ENCODE measurements around the gene E2F7. TPM values are rescaled to one million over a fixed set of nuclear protein-coding genes. Genes with fewer than 3 reads are reported as not detected.

E2F7 gene
- total and polyA plus RNA-seq, 2 of the 4 experiments (the other 2 are of a cell fraction): 6.0 to 8.1 TPM

GRCh38 chr12:77089686-77090220 is 24.4 kb upstream of the E2F7 start:
- H2AK9ac ChIP-seq (replicated peaks; ENCODE audit: low read depth, low read length, poor library complexity): no peak overlapping the region
- H2AFZ ChIP-seq (replicated peaks; ENCODE audit: low read length, poor library complexity): no peak overlapping the region
- H4K8ac ChIP-seq (ENCODE audit: low read depth in 2 of 2, low read length in 2 of 2): no peak overlapping the region
- no peak overlapping the region for H2BK5ac ChIP-seq (ENCODE audit: low read depth, low read length, poor library complexity, severe bottlenecking)
- H2AK5ac ChIP-seq (ENCODE audit: low read depth, low read length): no peak overlapping the region
- H3K4me2 ChIP-seq (ENCODE audit: low read depth, low read length): no peak overlapping the region
- dilution Hi-C loops (cut with HindIII; ENCODE audit: low sequenced_read_pairs, unreplicated experiment) (no loop called here), in situ Hi-C loops (cut with MboI; ENCODE audit: low sequenced_read_pairs) (no loop called here), intact Hi-C loops (cut with micrococcal nuclease) (no loop called here)
- H3K23ac ChIP-seq (ENCODE audit: low read depth, low read length): no peak overlapping the region
- DNase-seq (no peak), ATAC-seq (ENCODE audit: low read depth) (no peak)
- H3K18ac ChIP-seq (ENCODE audit: low read depth, low read length): no peak overlapping the region
- no peaks in the 10 kb centered on the region for H3K9me3 ChIP-seq (ENCODE audit: control insufficient read depth, insufficient read depth, low read length)
- H3K4me3 ChIP-seq (ENCODE audit: insufficient read depth, low read depth, low read length): no peak overlapping the region
- H4K91ac ChIP-seq (ENCODE audit: insufficient read depth, low read depth, low read length): no peak overlapping the region
- no peak overlapping the region for H3K4ac ChIP-seq (ENCODE audit: low read depth, low read length)
- H3K4me1 ChIP-seq (ENCODE audit: control insufficient read depth, insufficient read depth, low read length): 0 out of 2 replicates have a peak, but pooled peaks cover 4% of the 10 kb centered on the region
- no CpG with 5 or more reads among the region's 1 CpG for WGBS, 2 experiments (ENCODE audit: extremely low coverage in 2 of 2, insufficient read length in 1 of 2)
- H3K56ac ChIP-seq (ENCODE audit: extremely low read depth, insufficient read depth, low read length): no peak overlapping the region
- H3K27me3 ChIP-seq (ENCODE audit: control insufficient read depth, insufficient read depth, low read length): no peaks in the 10 kb centered on the region
- H3K9ac ChIP-seq (ENCODE audit: low read depth, low read length): no peak overlapping the region
- H3K27ac ChIP-seq (ENCODE audit: insufficient read depth, low read length): no peak overlapping the region
- H2BK20ac ChIP-seq (ENCODE audit: low read depth, low read length): no peak overlapping the region
- CTCF ChIA-PET: no interaction called here
- no peak overlapping the region for H2BK15ac ChIP-seq (ENCODE audit: low read depth, low read length)
- H3K79me1 ChIP-seq (ENCODE audit: low read depth in 1 of 2, low read length in 2 of 2): no peaks in the 10 kb centered on the region
- BruUV-seq (replicated peaks): no TSS peak
- POLR2A ChIA-PET (ENCODE audit: unreplicated experiment): no interaction called here
- H3K9me1 ChIP-seq (ENCODE audit: insufficient read depth, low read length): no peaks in the 10 kb centered on the region
- TF ChIP-seq, protein P1, sequence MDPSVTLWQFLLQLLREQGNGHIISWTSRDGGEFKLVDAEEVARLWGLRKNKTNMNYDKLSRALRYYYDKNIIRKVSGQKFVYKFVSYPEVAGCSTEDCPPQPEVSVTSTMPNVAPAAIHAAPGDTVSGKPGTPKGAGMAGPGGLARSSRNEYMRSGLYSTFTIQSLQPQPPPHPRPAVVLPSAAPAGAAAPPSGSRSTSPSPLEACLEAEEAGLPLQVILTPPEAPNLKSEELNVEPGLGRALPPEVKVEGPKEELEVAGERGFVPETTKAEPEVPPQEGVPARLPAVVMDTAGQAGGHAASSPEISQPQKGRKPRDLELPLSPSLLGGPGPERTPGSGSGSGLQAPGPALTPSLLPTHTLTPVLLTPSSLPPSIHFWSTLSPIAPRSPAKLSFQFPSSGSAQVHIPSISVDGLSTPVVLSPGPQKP (IDR thresholded peaks at IDR 0.05; ENCODE audit: borderline replicate concordance, low read depth, low read length): no peak
- TF ChIP-seq, protein P2, sequence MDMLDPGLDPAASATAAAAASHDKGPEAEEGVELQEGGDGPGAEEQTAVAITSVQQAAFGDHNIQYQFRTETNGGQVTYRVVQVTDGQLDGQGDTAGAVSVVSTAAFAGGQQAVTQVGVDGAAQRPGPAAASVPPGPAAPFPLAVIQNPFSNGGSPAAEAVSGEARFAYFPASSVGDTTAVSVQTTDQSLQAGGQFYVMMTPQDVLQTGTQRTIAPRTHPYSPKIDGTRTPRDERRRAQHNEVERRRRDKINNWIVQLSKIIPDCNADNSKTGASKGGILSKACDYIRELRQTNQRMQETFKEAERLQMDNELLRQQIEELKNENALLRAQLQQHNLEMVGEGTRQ (IDR thresholded peaks at IDR 0.05; ENCODE audit: low read depth, low read length): no peak
- no peak for TF ChIP-seq RCOR1 (IDR thresholded peaks at IDR 0.05; ENCODE audit: insufficient replicate concordance, low read length)
- TF ChIP-seq NFE2L2 (IDR thresholded peaks at IDR 0.05; ENCODE audit: low read depth, low read length): no peak
- no peak for TF ChIP-seq POLR2A (IDR thresholded peaks at IDR 0.05; ENCODE audit: low read depth, low read length)
- TF ChIP-seq CEBPB (IDR thresholded peaks at IDR 0.05; ENCODE audit: low read depth, low read length): no peak
- no peak for TF ChIP-seq CHD1 (IDR thresholded peaks at IDR 0.05; ENCODE audit: low read depth, low read length)
- no peak for TF ChIP-seq MAZ (IDR thresholded peaks at IDR 0.05; ENCODE audit: borderline replicate concordance, low read depth, low read length)
- no peak for TF ChIP-seq SMC3 (IDR thresholded peaks at IDR 0.05; ENCODE audit: low read depth, low read length)
- TF ChIP-seq RFX5 (IDR thresholded peaks at IDR 0.05; ENCODE audit: low read depth, low read length): no peak
- no peak for TF ChIP-seq CTCF (conservative IDR thresholded peaks at IDR 0.05; ENCODE audit: low read depth, low read length)
- TF ChIP-seq MAFK (IDR thresholded peaks at IDR 0.05; ENCODE audit: low read depth, low read length): no peak
- TF ChIP-seq BHLHE40 (IDR thresholded peaks at IDR 0.05; ENCODE audit: low read depth, low read length): no peak
- TF ChIP-seq FOS (IDR thresholded peaks at IDR 0.05; ENCODE audit: low read depth, low read length): no peak
- TF ChIP-seq RAD21 (IDR thresholded peaks at IDR 0.05; ENCODE audit: low read length): no peak
- no peak for TF ChIP-seq MXI1 (IDR thresholded peaks at IDR 0.05; ENCODE audit: borderline replicate concordance, low read depth, low read length)
- H4K5ac ChIP-seq (ENCODE audit: low read depth, low read length): no peak overlapping the region
- H2BK120ac ChIP-seq (ENCODE audit: low read depth, low read length): no peak overlapping the region
- H3K14ac ChIP-seq (replicated peaks; ENCODE audit: low read depth, low read length): no peak overlapping the region
- H4K20me1 ChIP-seq (ENCODE audit: insufficient read depth, low read length): no peaks in the 10 kb centered on the region
- no peaks in the 10 kb centered on the region for H3K36me3 ChIP-seq (ENCODE audit: control insufficient read depth, insufficient read depth, low read length)

Data from IMR-90 (cell line).